Activated CD4-positive, alpha-beta T cell treated with anti-CD3 and anti-CD28 coated beads, Interleukin-2, amount 10 ng/mL, durations not matched to agents 7 days and 5 days (primary cell): ENCODE results near the gene UBE2L5. TPM values are rescaled to one million over a fixed set of nuclear protein-coding genes. Genes with fewer than 3 reads are reported as not detected.

Experiments used
- CTCF ChIA-PET: fragments of 350-600 bp; sonication (Branson Sonifier 250); formaldehyde crosslinking; loops from one replicate; lab custom pipeline; 2021; ENCODE audit warnings: antibody characterized with exemption; lab: Charles Lee
- POLR2A ChIA-PET: fragments of 350-600 bp; sonication (Branson Sonifier 250); formaldehyde crosslinking; loops from one replicate; lab custom pipeline; 2021; ENCODE audit warnings: antibody characterized with exemption; lab: Charles Lee
- DNase-seq: peaks from one replicate; pipeline ENCODE4 v3.0.0-alpha.2; 2020
- H3K27ac Mint-ChIP-seq: one replicate; pipeline ENCODE4 v1.8.0; 2021; ENCODE audit warnings: mild to moderate bottlenecking, moderate library complexity, mixed read lengths
- H3K27me3 Mint-ChIP-seq: one replicate; pipeline ENCODE4 v1.8.0; 2021; ENCODE audit warnings: mixed read lengths
- H3K36me3 Mint-ChIP-seq: one replicate; pipeline ENCODE4 v1.8.0; 2021; ENCODE audit warnings: low read depth, mixed read lengths
- H3K4me1 Mint-ChIP-seq: one replicate; pipeline ENCODE4 v1.8.0; 2021; ENCODE audit warnings: mixed read lengths
- H3K4me3 Mint-ChIP-seq: one replicate; pipeline ENCODE4 v1.8.0; 2021; ENCODE audit warnings: mild to moderate bottlenecking, moderate library complexity, mixed read lengths
- H3K9me3 Mint-ChIP-seq: one replicate; pipeline ENCODE4 v1.8.0; 2021; ENCODE audit warnings: mixed read lengths
- total RNA-seq, 2 experiments: library from RNA; stranded (reverse); gene quantifications; one replicate each; pipeline ENCODE4 v1.2.3, GENCODE V29; 2021

Gene UBE2L5
- total RNA-seq, 2 experiments from 2014 or later = 0.17 TPM; not detected in 1

DNA sequence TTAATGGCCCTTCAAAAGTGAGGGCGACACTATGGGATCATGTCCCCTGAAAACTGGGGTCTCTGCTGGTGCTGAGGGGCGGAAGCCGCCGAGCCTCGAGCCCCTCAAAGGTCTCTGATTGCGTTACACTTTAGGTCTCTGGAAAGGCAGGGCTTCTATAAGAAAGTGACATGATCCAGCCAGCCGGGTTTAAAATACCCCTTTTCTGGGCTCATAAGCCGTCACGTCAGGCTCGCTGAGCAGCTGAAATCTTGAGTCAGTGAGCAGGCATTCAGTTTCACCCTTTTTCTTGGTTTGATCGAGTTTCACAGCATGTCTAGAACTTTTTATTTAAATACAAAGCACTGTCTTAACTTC lies 44.0 kb downstream of the UBE2L5 start:
- Mint-ChIP-seq H3K36me3 (peaks cover 26% of the 10 kb centered on the region), H3K27me3 (no peaks in the 10 kb centered on the region), H3K4me3 (peak overlapping the region; percentile 84), H3K9me3 (no peaks in the 10 kb centered on the region), H3K4me1 (peaks cover 32% of the 10 kb centered on the region), H3K27ac (peak overlapping the region; percentile 99)
- CTCF ChIA-PET = interaction anchor here (0.7 to 1.0 kb wide), 2 partner anchors 27 to 119 kb away, joined by 3 to 6 read pairs; no protein-coding TSS in a partner anchor
- POLR2A ChIA-PET = no interaction called here
- peak; percentile 42 for DNase-seq

DNA sequence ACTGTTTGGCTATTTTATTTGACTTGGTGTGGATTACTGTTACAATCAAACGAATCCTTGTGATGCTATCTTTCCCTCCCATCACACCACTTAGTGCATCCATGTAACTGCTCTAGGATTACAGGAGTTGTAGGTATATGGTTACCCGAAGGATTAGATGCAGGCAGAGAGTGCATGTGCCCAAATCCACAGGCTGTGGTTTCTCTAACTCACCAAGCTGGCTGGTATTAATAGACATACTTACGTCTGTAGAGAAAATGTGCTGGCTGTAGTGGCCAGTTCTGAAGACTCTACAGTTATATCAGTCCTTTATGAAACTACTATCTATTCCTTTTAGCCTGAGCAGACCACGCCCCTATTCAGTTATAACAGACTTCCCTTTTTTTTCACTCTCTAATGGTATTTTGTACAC lies 44.6 kb downstream of the UBE2L5 start:
- H3K4me1 Mint-ChIP-seq = peaks cover 28% of the 10 kb centered on the region
- DNase-seq = no peak
- POLR2A ChIA-PET = no interaction called here
- peak overlapping the region; percentile 84 for H3K4me3 Mint-ChIP-seq
- no peaks in the 10 kb centered on the region for H3K9me3 Mint-ChIP-seq
- H3K27ac Mint-ChIP-seq = peak overlapping the region; percentile 99
- no peaks in the 10 kb centered on the region for H3K27me3 Mint-ChIP-seq
- CTCF ChIA-PET = interaction anchor here (0.7 to 1.6 kb wide), 2 partner anchors 13 to 119 kb away, joined by 3 read pairs; no protein-coding TSS in a partner anchor
- H3K36me3 Mint-ChIP-seq = peaks cover 22% of the 10 kb centered on the region

DNA sequence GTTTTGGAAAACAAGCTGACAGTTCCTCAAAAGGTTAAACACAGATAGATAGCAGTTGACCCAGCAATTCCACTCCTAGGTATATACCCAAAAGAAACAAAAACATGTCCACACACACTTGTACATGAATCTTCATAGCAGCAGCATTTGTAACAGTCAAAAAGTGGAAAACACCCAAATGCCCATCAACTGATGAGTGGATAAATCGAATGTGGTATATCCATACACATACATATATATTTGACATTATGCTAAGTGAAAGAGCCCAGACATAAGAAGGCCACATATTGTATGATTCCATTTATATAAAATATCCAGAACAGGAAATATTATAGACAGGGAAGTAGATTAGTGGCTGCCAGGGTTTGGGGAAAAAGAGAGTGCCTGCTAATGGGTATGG lies 51.4 kb downstream of the UBE2L5 start:
- no peaks in the 10 kb centered on the region for H3K27me3 Mint-ChIP-seq
- POLR2A ChIA-PET = no interaction called here

DNA sequence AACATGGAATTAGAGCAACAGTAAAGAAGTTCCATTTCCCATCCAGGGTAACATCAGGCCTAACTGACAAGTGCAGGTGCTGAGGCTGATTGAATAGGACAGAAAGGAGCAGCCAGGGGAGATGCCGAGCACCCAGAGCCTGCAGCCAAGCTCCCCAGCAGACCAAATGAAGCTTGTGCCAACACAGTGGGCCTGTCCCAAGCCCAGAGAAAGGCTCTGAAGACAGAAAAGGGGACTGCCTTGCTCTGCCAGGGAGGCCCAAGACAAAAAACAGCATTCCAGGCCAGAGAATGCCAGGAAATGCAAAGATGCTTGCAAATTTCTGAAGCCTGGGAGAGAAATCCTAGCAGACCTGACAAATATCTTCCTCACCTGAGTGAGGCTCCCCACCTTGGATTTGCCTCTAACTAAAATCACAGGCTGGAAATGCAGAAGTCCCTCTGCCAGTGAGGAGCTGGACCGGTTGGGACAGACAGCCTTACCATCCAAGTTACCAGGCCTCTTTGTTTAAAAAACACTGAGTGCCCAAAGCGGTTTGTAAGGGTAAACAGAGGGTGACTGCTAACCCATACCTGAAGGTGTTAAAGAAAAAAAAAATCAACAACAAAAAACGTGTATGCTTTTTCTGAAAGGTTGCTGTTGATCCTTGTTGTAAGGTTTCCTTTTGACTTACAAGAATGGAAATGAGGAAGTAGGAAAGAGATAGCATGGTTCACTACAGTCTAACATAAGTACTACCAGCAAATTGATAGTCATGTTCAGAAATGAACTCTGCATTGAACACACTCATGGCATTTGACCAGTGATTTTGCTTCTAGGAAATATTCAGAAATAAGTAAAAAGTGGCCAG lies 55.3 kb downstream of the UBE2L5 start:
- no peak for DNase-seq

More for the DNA sequence above, 51.4 kb downstream of the UBE2L5 start:
- Mint-ChIP-seq H3K4me1 (no peaks in the 10 kb centered on the region), H3K27ac (no peak overlapping the region), H3K4me3 (no peak overlapping the region), H3K9me3 (no peaks in the 10 kb centered on the region), H3K36me3 (no peaks in the 10 kb centered on the region)
- CTCF ChIA-PET = interaction anchor here (0.6 kb wide), 1 partner anchor 697 kb away, joined by 3 read pairs; no protein-coding TSS in a partner anchor
- DNase-seq = no peak

More for the DNA sequence above, 55.3 kb downstream of the UBE2L5 start:
- no peak overlapping the region for H3K4me3 Mint-ChIP-seq
- no peaks in the 10 kb centered on the region for H3K36me3 Mint-ChIP-seq
- no peak overlapping the region for H3K27ac Mint-ChIP-seq
- no peaks in the 10 kb centered on the region for H3K9me3 Mint-ChIP-seq
- POLR2A ChIA-PET = interaction anchor here (0.6 kb wide), 1 partner anchor 13 kb away, joined by 6 read pairs; no protein-coding TSS in a partner anchor
- no peaks in the 10 kb centered on the region for H3K4me1 Mint-ChIP-seq
- peaks cover 10% of the 10 kb centered on the region for H3K27me3 Mint-ChIP-seq
- CTCF ChIA-PET = no interaction called here

Other genes with a start within 250 kb of the UBE2L5 start
- gene KATNAL1, start 114.9 kb upstream of the UBE2L5 start, total RNA-seq = 10 to 100 TPM; 25.0 to 27.4 TPM
- gene HMGB1, start 43.4 kb downstream of the UBE2L5 start, total RNA-seq = 100 to 1,000 TPM; 709 to 827 TPM
- 10 to 100 TPM; 18.8 to 19.7 TPM for gene USPL1, start 195.4 kb downstream of the UBE2L5 start, total RNA-seq